ENCODE results near the gene EFCAB11. TPM values are rescaled to one million over a fixed set of nuclear protein-coding genes. Genes with fewer than 3 reads are reported as not detected.

The EFCAB11 gene
- total and polyA plus RNA-seq, 2 of the 8 experiments (the other 6 are each of a cell fraction or from before 2014, with no cell fraction given): 6.8 to 12.8 TPM

DNA sequence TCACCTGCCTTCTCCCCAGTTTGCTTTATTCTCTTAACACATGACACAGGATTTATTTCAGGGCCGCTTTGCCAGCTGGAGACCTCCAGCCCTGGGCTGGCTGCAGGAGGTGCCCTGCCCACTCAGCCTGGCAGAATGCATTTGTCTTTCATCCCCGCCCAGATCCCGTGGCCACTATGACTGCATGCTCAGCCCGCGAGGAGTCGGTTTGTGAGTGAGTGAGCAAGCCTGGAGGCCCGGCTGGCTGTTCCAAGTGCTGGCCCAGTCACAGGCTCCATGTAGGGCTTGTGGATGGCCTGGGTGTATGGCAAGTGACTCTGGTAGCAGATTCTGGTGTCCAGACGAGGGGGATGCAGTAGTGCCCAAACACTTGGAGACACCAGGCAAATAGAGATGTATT lies 3.3 kb upstream of the EFCAB11 start:
- peaks cover 5% of the 10 kb centered on the region for H3K79me1 ChIP-seq (ENCODE audit: low read depth, low read length)
- no peak overlapping the region for H2BK15ac ChIP-seq (ENCODE audit: low read length)
- H3K36me3 ChIP-seq (ENCODE audit: control insufficient read depth in 2 of 4, insufficient read depth in 4 of 4, low read length in 3 of 4): peaks cover 0 to 11% (median under 1%) of the 10 kb centered on the region in 4 experiments; a peak in 2 of 8 replicates
- H2BK120ac ChIP-seq (replicated peaks; ENCODE audit: low read depth, low read length): no peak overlapping the region
- no peak overlapping the region for H3K4me2 ChIP-seq (ENCODE audit: insufficient read depth in 1 of 2, low read depth in 2 of 2, low read length in 2 of 2)
- no peak overlapping the region for H3K56ac ChIP-seq (replicated peaks; ENCODE audit: insufficient read length, low read depth, low read length)
- H3K23ac ChIP-seq (ENCODE audit: insufficient read length): no peak overlapping the region
- H2AFZ ChIP-seq (ENCODE audit: low read length): no peak overlapping the region
- FAIRE-seq (no peak), DNase-seq (ENCODE audit: low read depth in 1 of 2, low spot score in 2 of 2) (no peak)
- H3K4ac ChIP-seq (replicated peaks; ENCODE audit: insufficient read length, low read depth, low read length): no peak overlapping the region
- H3K4me1 ChIP-seq (replicated peaks in 1 of 4; ENCODE audit: control insufficient read depth in 3 of 4, insufficient read depth in 4 of 4, low read length in 3 of 4): peaks cover 0 to 10% (median 2%) of the 10 kb centered on the region in 4 experiments; a peak in 4 of 7 replicates
- no peak overlapping the region; the same call in 1 of the 2 replicates for H4K8ac ChIP-seq (ENCODE audit: extremely low read depth, insufficient read depth, low read length)
- 91% methylated on average over 8 of the region's 8 CpGs; no CpG with 5 or more reads in 1 of the 2 experiments for WGBS, 2 experiments (ENCODE audit: extremely low coverage in 1 of 2, insufficient coverage in 1 of 2, insufficient read length in 1 of 2, insufficient replicate concordance in 2 of 2, low coverage in 1 of 2, low lambda C conversion rate in 2 of 2, missing lambda C conversion rate in 1 of 2)
- H4K91ac ChIP-seq (replicated peaks; ENCODE audit: insufficient read length, low read length): no peak overlapping the region
- peaks cover under 1 to 5% of the 10 kb centered on the region in 2 experiments for H4K20me1 ChIP-seq (replicated peaks in 1 of 2; ENCODE audit: control insufficient read depth in 1 of 2, insufficient read depth in 2 of 2, low read length in 2 of 2)
- H2AK5ac ChIP-seq (ENCODE audit: low read depth, low read length): no peak overlapping the region
- H3K9me3 ChIP-seq (ENCODE audit: insufficient read depth in 2 of 2, low read depth in 1 of 2, low read length in 1 of 2): no peaks in the 10 kb centered on the region
- H2BK5ac ChIP-seq (ENCODE audit: low read depth, low read length): no peak overlapping the region
- TF ChIP-seq TEAD4 (IDR thresholded peaks at IDR 0.05; ENCODE audit: low read depth, low read length): no peak
- TF ChIP-seq FOSL1 (IDR thresholded peaks at IDR 0.05; ENCODE audit: insufficient read depth, low read depth, low read length): no peak
- no peak for TF ChIP-seq KDM5A (IDR thresholded peaks at IDR 0.05; ENCODE audit: low read length)
- TF ChIP-seq SUZ12 (IDR thresholded peaks at IDR 0.05; ENCODE audit: low read length): no peak
- no peak for TF ChIP-seq YY1 (IDR thresholded peaks at IDR 0.05; ENCODE audit: low read depth, low read length)
- TF ChIP-seq ZNF274 (IDR thresholded peaks at IDR 0.05; ENCODE audit: borderline replicate concordance, extremely low read depth, low read length): no peak
- no peak for TF ChIP-seq BCL11A (IDR thresholded peaks at IDR 0.05; ENCODE audit: low read depth in 2 of 2, low read length in 2 of 2)
- no peak for TF ChIP-seq SIN3A (conservative IDR thresholded peaks at IDR 0.05 in 1 of 2, IDR thresholded peaks at IDR 0.05 in 1 of 2; ENCODE audit: low read depth in 1 of 2, low read length in 2 of 2)
- H4K5ac ChIP-seq (ENCODE audit: insufficient read length, low read depth, low read length): no peak overlapping the region
- H3K27me3 ChIP-seq (replicated peaks in 1 of 4; ENCODE audit: control insufficient read depth in 3 of 4, extremely low read depth in 1 of 4, insufficient read depth in 3 of 4, low read length in 3 of 4): no peaks in the 10 kb centered on the region
- H3K14ac ChIP-seq (ENCODE audit: insufficient read length): no peak overlapping the region
- H3K79me2 ChIP-seq (ENCODE audit: control insufficient read depth in 1 of 2, insufficient read depth in 2 of 2, low read length in 2 of 2): peaks cover 0 to 19% of the 10 kb centered on the region in 2 experiments; a peak in 2 of 4 replicates
- H3K9ac ChIP-seq (replicated peaks in 1 of 4; ENCODE audit: extremely low read depth in 1 of 4, low read depth in 3 of 4, low read length in 3 of 4): no peak overlapping the region
- no peak overlapping the region for H2BK12ac ChIP-seq (ENCODE audit: low read depth, low read length)
- H3K4me3 ChIP-seq (ENCODE audit: extremely low read depth in 1 of 4, insufficient read depth in 2 of 4, low read depth in 3 of 4, low read length in 4 of 4): no peak overlapping the region
- no peak overlapping the region for H3K27ac ChIP-seq (ENCODE audit: low read depth, low read length)
- peaks cover 8% of the 10 kb centered on the region for H3K23me2 ChIP-seq (ENCODE audit: low read depth, low read length)
- H2BK20ac ChIP-seq (ENCODE audit: low read length): no peak overlapping the region
- no peak overlapping the region for H3K18ac ChIP-seq (ENCODE audit: extremely low read depth, low read length)
- POLR2A ChIA-PET (ENCODE audit: partially characterized antibody): interaction anchor here (1.1 kb wide), 1 partner anchor 15 kb away, joined by 3 read pairs; no protein-coding TSS in a partner anchor
- CTCF ChIA-PET (ENCODE audit: partially characterized antibody): interaction anchor here (1.2 to 5.0 kb wide), 4 partner anchors 12 to 931 kb away, joined by 3 to 35 read pairs (median 10); no protein-coding TSS in a partner anchor
